Retina (tissue), 1 donor: ENCODE measurements around the gene GPBP1.
"Not testable (repeated sequence)": the region's sequence is repeated elsewhere in the genome, so short reads cannot be mapped to it uniquely, and the experiment has no call there.

Experiments used
- DNase-seq: peaks from one replicate; pipeline ENCODE4 v3.0.0-alpha.2; 2016

Gene GPBP1

DNA sequence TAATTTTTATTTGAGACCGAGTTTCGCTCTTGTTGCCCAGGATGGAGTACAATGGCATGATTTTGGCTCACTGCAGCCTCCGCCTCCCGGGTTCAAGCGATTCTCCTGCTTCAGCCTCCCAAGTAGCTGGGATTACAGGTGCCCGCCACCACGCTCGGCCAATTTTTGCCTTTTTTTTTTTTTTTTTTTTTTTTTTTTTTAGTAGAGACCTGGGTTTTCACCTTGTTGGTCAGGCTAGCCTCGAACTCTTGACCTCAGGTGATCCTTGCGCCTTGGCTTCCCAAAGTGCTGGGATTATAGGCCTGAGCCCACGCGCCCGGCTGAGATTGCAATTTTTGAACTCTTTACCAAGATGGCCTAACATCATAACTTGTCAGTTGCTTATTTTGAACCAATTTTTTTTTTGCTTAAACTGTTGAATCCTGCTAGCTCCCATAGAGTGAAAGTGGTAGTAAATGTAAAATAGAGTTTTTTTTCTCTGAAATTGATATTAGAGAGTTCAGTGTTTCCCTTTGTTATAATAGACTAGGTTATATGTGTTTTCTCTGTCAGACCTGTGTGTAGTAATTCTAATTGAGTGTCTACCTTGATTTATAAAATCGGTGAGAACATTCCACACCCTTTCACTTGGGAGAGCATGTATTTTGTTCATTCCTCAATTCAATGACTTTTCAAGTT is 3.8 kb downstream of the GPBP1 start:
- DNase-seq, result no peak

DNA sequence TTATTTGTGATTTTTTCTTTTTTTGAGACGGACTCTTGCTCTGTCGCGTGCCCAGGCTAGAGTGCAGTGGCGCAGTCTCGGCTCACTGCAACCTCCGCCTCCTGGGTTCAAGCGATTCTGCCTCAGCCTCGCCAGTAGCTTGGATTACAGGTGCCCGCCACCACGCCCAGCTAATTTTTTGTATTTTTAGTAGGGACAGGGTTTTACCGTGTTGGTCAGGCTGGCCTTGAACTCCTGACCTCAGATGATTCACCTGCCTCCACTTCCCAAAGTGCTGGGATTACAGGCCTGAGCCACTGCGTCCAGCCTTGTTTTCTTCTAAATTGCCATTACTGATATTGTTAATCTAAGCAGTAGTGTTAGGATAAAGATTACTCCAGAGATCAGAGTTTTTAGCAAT is 4.4 kb downstream of the GPBP1 start:
- DNase-seq, result not testable (repeated sequence)

DNA sequence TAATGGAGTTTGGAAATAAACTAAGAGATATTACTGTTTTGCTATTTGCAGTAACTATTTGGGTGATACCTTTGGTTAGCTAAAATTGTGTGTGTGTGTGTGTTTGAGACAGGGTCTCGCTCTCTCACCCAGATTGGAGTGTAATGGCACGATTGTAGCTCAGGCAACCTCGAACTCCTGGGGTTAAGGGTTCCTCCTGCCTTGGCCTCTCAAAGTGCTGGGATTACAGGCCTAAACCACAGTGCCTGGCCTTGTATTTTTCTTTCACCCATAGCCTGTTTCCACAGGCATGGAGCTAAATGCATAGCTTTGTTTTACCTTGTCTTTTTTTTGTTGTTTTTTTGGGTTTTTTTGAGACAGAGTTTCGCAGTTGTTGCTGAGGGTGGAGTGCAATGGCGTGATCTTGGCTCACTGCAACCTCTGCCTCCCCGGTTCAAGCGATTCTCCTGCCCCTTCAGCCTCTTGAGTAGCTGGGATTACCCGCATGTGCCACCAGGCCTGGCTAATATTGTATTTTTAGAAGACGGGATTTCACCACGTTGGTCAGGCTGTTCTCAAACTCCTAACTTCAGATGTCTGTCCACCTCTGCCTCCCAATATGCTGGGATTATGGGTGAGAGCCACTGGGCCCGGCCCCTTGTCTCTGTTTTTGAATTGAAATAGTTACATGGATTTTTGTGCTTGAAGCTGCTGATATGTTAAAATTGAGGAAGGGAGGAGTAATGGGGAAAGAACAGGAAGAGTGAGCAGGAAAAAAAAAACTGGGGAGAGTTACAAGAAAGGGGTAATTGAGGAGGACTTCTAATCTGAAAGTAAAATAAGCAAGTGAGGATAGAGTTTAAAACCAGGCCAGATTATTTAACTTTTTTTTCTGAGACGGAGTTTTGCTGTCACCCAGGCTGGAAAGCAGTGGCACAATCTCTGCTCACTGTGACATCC is 5.7 kb downstream of the GPBP1 start:
- no peak for DNase-seq

DNA sequence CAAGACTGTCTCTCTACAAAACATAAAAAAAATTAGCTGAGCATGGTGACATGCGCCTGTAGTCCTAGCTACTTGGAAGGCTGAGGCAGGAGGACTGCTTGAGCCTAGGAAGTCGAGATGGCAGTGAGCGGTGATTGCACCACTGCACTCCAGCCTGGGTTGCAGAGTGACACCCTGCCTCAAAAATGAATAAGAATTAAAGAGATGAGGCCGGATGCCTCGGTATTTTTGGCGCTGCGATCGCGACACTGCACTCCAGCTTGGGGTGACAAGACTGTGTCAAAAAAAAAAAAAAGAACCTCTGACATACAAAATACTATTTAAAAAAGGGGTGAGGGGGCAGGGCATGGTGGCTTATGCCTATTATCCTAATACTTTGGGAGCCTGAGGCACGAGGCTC is 7.3 kb downstream of the GPBP1 start:
- no peak for DNase-seq

GRCh38 chr5:57184322-57184721 is 10.5 kb downstream of the GPBP1 start:
- DNase-seq, result no peak

GRCh38 chr5:57185313-57185712 is 11.5 kb downstream of the GPBP1 start:
- DNase-seq, result no peak

DNA sequence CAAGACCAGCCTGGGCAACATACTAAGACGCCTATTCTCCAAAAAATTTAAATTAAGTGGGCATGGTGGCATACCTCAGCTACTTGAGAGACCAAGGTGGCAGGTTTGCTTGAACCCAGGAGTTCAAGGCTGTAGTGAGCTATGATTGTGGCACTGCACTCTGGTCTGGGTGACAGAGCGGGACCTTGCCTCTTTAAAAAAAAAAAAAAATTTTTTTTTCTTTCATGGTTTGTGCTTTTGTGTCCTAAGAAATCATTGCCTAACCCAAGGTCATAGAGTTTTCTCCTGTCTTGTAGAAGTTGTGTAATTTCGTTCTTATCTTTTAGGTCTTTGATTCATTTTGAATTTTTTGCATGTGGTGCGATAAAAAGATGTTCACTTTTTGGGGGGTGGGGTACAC is 12.3 kb downstream of the GPBP1 start:
- no peak for DNase-seq

GRCh38 chr5:57187977-57188376 is 14.1 kb downstream of the GPBP1 start:
- DNase-seq, result not testable (repeated sequence)

DNA sequence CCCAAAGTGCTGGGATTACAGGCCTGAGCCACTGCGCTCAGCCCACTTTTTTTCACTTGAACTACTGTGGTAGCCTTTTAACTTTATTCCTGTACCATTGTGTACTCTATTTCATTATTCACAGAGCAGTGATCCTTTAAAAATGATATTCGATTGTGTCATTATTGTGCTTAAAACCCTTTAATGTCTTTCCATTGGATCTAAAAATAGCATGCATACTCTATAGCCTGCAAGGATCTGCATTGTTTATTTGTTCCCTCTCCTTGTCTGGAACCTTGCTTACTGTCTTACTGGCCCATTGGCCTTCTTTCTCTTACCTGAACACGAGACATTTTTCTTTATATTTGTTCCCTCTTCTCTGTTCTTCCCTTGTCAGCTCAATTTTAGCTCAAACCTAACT is 15.7 kb downstream of the GPBP1 start:
- no peak for DNase-seq

GRCh38 chr5:57190593-57190992 is 16.7 kb downstream of the GPBP1 start:
- DNase-seq, result no peak

- no peak for DNase-seq
Measured at GRCh38 chr5:57191163-57191562, 17.3 kb downstream of the GPBP1 start.

DNA sequence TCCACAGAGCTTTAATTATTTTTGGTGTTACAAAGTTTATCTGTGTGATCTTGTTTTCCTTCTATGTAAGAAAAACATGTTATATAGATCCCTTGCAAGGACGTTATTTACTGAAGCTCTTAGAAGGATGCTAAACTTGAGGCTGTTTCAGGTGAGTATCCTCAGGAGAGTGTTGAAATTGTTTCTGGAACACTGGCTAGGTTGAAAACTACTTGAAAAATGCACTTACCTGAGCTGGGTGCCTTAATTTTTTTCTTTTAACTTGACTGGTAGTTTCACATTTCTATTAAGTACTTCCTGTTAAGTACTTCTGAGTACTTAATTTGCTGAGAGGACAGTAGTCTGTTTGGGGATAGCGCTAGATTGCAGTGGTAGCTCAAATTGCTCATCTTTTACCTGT is 18.1 kb downstream of the GPBP1 start:
- DNase-seq, result no peak

DNA sequence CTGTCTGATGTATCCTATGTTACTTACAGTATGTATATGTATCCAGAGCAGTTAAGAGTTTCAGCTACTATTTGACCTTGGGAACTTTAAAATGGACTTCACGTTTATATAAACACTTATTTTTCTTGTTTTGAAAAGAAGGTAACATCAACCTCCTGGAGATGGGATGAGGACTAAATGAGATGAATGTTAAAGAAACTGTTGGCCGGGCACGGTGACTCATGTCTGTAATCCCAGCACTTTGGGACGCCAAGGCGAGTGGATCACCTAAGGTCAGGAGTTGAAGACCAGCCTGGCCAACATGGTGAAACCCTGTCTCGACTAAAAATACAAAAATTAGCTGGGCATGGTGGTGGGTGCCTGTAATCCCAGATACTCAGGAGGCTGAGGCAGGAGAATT is 19.0 kb downstream of the GPBP1 start:
- not testable (repeated sequence) for DNase-seq

DNA sequence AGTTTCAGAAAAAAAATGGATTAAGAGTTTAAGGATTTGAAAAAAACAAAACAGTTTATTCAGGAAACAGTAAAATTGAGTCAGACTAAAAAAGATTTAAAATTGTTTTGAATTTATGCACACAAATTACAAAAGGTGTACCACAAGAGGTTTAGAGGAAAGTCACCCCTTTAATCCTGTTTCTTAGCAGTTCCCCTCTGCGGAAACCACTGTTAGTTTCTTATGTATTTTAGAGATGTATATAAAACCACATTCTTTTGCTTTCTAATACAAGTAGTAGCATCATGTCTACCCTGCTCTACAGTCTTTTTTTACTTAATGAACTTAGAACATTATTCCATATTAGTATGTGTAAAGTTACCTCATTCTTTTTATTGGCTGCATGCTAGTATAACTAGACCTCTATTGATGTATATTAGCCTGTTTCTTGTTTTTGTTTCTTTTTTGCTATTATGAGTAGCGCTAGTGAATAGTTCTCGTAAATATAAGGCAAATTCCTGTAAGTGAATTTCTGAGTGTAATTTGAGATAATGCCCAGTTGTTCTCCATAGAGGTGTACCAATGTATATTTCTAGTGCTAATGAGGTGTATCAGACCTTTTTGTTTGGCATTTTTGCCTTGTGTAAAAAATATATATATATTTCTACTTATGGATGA is 20.0 kb downstream of the GPBP1 start:
- DNase-seq, result no peak

DNA sequence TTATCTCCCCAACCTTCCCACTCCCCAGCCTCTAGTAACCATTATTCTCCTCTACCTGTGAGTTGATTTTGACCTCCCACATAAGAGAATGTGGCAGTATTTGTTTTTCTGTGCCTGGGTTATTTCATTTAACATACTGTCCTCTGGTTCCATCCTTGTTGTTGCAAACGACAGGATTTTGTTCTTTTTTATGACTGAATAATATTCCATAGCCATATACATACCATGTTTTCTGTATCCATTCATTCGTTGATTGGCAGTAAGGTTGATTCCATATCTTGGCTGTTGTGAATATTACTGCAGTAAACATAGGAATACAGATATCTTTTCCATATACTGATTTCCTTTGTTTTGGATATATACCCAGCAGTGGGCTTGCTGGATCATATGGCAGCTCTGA is 20.8 kb downstream of the GPBP1 start:
- no peak for DNase-seq

- DNase-seq, result no peak
Measured at GRCh38 chr5:57195060-57195459, 21.2 kb downstream of the GPBP1 start.

DNA sequence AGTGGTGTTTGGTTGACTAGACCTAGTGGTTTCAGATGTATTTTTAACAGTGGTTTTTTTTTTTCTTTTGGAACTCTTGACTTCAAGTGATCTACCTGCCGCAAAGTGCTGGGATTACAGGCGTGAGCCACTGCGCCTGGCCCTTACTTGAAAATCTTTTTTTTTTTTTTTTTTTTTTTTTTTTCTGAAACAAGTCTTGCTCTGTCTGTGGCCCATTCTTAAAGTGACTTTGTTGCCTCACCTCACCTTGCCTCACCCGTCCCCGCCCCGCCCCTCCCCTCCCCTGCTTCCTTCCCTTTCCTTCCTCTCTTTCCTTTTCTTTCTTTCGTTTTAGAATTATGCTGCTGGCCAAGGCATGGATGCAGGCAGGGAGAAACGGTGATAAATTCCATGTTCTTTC is 26.0 kb downstream of the GPBP1 start:
- no peak for DNase-seq

DNA sequence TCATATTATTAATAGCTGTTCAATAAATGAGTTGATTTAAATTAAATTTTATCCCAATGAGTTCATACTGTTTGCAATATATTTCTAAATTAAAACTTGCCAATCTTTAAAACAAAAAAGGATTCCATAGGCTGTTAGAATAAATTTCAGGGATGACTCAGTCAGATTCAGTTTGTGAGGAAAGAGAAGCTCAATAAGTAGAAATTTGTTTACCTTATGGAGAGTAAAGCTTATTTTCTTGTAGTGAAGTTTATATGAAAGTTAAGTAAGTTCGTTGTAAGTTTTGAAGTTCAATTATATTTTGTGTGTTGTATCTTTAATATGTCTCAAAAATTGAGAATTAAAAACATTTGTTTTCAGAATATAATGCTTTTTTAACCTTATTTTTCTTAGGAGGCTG is 29.0 kb downstream of the GPBP1 start:
- no peak for DNase-seq

GRCh38 chr5:57207007-57207653 is 33.3 kb downstream of the GPBP1 start:
- no peak for DNase-seq

DNA sequence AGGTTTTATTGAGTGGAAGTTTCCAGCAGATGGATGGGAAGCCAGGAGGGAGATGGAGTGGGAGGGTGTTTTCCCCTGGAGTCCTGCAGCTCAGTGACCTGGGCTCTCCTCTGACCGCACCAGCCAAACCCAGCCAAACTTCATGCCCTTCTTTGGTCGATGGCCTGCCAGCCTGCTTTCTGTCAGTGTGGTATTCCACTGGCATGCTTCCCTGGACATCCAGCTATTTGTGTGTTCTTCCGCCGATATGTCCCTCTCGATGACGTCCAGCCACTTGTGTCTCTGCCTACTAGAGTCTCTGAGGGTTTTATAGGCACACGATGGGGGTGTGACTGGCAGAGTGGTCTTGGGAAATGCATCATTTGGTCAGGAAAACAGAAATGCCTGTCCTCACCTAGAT is 33.8 kb downstream of the GPBP1 start:
- DNase-seq, result no peak

GRCh38 chr5:57209316-57210040 is 35.6 kb downstream of the GPBP1 start:
- DNase-seq, result no peak

DNA sequence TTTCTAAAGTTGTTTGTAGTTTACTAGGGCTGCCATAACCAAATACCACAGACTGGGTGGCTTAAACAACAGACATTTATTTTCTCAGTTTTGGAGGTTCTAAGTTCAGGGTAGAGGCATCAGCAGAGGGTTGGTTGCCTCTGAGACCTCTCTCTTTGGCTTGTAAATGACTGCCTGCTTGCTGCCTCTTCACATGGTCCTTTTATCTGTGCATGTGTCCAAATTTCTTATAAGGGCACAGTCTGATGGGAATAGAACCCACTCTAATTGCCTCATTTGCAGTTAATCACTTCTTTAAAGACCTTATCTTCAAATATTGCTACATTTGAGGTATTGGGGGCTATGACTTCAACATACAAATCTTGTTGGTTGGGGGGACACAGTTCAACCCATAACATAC is 36.8 kb downstream of the GPBP1 start:
- DNase-seq, result no peak

- DNase-seq, result no peak
Measured at GRCh38 chr5:57211039-57211438, 37.2 kb downstream of the GPBP1 start.
